Lower leg skin (tissue), 3 donors: ENCODE results near the gene RNF4.

Experiments
- CTCF ChIP-seq, 3 donors: fragments of 450-650 bp; IDR thresholded peaks; one replicate each; pipeline ENCODE4 v1.5.1; 2016; ENCODE audit warnings: antibody characterized with exemption in 3 of 3, mild to moderate bottlenecking in 3 of 3, moderate library complexity in 2 of 3
- POLR2A ChIP-seq, 2 donors: fragments of 450-650 bp; IDR thresholded peaks; one replicate each; pipeline ENCODE4 v1.6.1; 2016 to 2017; ENCODE audit warnings: antibody characterized with exemption in 2 of 2, mild to moderate bottlenecking in 1 of 2, moderate library complexity in 1 of 2

GRCh38 chr4:2558301-2558700 is 89.4 kb downstream of the RNF4 start:
- TF ChIP-seq CTCF (IDR thresholded peaks at IDR 0.05) (no peak), POLR2A (IDR thresholded peaks at IDR 0.05) (no peak)
